RCC 7860 (cell line): Measurements from ENCODE around the gene UMODL1.

ENCODE experiments used
- DNase-seq: peaks from one replicate; pipeline ENCODE4 v3.0.0-alpha.2; 2015; ENCODE audit warnings: low spot score
- FAIRE-seq: peaks from 2 replicates; lab custom pipeline; 2012; peaks lifted over from hg19 to GRCh38; lab: Jason Lieb, UNC

UMODL1 gene, protein sequence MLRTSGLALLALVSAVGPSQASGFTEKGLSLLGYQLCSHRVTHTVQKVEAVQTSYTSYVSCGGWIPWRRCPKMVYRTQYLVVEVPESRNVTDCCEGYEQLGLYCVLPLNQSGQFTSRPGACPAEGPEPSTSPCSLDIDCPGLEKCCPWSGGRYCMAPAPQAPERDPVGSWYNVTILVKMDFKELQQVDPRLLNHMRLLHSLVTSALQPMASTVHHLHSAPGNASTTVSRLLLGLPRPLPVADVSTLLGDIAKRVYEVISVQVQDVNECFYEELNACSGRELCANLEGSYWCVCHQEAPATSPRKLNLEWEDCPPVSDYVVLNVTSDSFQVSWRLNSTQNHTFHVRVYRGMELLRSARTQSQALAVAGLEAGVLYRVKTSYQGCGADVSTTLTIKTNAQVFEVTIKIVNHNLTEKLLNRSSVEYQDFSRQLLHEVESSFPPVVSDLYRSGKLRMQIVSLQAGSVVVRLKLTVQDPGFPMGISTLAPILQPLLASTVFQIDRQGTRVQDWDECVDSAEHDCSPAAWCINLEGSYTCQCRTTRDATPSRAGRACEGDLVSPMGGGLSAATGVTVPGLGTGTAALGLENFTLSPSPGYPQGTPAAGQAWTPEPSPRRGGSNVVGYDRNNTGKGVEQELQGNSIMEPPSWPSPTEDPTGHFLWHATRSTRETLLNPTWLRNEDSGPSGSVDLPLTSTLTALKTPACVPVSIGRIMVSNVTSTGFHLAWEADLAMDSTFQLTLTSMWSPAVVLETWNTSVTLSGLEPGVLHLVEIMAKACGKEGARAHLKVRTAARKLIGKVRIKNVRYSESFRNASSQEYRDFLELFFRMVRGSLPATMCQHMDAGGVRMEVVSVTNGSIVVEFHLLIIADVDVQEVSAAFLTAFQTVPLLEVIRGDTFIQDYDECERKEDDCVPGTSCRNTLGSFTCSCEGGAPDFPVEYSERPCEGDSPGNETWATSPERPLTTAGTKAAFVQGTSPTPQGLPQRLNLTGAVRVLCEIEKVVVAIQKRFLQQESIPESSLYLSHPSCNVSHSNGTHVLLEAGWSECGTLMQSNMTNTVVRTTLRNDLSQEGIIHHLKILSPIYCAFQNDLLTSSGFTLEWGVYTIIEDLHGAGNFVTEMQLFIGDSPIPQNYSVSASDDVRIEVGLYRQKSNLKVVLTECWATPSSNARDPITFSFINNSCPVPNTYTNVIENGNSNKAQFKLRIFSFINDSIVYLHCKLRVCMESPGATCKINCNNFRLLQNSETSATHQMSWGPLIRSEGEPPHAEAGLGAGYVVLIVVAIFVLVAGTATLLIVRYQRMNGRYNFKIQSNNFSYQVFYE

DNA sequence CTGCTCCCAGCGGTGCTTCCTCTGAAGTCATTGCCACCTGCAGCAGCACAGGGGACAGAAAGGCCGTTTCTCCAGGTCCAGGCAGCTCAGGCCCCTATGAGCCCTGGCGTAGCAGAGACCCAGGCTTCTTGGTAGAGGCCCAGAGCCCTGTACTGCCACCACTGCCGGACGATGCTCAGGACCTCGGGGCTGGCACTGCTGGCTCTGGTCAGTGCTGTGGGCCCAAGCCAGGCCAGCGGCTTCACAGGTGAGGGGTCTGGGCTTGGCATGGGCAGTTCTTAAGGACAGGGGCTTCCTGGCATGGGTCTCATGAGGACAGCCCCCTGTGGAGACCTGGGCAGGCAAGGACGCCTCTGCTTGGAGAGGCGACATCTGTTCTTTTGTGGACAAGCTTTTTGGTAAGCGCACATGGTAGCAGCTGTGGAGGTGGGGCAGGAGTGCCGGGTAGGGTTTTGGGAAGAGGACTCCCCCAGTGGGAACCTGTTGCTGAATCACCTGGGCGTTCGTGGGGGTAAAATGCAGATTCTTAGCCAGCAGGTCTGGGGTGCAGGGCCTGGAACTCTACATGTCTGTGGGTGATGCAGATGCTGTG lies at the start of gene UMODL1:
UMODL1 (plus strand) TSS at position 172 of the 592 bp plus-strand sequence; CDS start at position 172, 0 bp downstream.
- no peak for DNase-seq
- FAIRE-seq: no peak

DNA sequence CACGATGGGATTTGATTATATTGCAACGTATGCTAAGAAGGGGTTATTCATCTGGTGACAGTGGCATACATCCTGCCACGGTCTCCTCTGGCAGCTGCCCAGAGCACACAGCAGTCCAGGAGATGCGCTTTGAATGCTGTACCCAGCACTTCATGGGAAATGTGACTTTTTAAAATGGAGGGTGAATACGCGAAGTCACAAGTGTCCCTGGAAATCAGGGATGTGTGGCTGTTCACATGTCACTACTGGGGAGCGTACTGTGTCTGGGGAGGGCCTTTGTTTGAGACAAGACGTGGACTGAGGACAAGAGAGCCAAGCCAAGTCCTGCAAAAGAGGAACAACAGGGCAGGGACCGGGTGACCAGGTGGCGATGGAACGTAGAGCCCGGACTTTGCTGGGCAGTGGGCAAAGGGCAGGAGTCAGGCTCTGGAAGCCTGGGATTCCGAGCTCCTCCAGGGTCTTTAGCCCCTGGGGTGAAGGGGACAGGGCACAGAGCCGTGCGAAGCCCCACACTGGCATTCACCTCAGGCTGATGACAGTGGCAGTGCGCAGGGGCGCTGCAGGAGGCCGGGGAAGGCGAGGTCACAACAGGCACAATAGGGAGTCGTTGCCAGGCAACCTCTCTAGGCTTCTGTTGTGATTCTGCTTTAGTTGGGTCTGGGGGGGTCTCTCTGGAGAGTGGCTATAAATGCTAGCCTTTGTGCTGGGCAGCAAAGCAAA lies 49.6 kb upstream of the UMODL1 start:
- no peak for FAIRE-seq
- no peak for DNase-seq

DNA sequence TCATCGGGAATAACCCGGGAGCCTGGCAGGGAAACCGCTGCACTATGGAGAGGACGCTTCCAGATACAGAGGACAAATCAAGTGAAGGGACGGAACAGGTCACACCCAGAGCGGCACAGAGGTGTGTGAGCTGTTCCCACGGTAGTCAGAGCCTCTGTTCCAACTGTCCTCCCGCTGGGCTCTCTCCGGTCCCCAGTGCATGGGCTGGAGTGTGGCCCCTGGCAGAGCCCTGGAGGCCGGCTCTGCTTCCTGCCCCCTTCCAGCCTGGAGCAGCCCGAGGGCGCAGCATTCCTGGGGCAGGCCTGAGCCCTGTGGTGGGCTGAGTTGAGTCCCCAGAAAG lies 49.1 kb upstream of the UMODL1 start:
- DNase-seq (no peak), FAIRE-seq (no peak)

DNA sequence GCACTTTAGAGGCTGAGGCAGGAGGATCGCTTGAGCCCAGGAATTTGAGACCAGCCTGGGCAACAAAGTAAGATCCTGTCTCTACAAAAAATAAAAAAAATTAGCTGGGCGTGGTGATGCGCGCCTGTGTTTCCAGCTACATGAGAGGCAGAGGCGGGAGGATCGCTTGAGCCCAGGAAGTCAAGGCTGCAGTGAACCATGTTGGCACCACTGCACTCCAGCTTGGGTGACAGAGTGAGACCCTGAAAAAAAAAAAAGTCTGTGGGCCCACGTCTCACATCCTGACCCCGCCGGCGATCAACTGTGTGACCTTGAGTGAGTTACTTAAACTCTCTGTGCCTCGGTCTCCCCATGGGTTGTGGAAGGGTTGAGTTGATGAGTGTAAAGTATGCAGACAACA lies 48.2 kb upstream of the UMODL1 start:
- FAIRE-seq: no peak
- DNase-seq: no peak

DNA sequence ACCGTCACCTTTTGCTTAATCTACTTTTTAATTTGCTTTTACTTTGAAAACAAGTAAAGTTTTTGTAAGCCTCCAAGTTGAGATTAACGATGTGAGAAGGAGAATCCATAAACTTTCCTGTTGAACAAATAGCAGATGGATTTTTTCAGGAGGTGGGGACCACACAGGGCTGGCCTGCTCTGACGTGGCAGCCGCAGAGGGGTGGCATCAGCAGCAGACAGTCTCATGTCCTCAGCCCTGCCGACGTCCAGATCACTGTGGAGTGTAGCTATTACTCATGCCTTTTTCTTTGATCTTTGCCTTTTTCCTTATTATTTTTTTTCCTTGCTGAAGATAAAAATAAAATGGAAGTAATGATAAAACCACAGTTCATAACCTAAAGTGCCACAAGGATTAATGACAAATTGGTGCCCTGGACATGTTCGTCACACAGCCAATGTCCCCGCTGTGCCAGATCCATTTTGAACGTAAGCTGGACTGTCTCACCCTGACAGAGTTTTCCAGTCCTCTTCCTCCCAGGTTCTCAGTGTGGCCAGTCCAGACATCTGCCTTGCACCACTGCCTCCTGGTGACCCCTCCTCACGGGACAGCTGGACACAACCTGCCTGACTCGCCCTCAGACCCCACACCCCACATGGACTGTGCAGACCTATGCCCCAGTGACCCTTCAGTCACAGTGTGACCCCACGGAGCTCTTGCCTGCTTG lies 45.6 kb upstream of the UMODL1 start:
- no peak for FAIRE-seq
- DNase-seq: no peak

DNA sequence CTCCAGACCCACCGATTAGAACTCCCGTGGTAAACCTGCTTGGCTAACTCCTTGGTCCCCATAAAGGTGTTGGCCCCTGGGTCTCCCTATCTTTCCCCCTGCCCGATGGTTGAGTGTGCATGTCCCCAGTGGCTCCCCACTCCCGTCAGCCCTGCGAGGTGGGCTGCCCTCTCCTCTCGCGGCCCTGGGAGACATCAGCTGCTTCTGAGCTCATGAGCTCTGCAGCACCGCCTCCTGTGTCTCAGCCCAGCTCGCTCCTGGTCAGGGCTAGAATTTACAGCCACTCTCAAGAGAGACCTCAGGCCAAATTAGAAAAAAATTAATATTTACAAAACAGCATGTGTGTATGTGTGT lies 45.1 kb upstream of the UMODL1 start:
- FAIRE-seq (no peak), DNase-seq (no peak)

DNA sequence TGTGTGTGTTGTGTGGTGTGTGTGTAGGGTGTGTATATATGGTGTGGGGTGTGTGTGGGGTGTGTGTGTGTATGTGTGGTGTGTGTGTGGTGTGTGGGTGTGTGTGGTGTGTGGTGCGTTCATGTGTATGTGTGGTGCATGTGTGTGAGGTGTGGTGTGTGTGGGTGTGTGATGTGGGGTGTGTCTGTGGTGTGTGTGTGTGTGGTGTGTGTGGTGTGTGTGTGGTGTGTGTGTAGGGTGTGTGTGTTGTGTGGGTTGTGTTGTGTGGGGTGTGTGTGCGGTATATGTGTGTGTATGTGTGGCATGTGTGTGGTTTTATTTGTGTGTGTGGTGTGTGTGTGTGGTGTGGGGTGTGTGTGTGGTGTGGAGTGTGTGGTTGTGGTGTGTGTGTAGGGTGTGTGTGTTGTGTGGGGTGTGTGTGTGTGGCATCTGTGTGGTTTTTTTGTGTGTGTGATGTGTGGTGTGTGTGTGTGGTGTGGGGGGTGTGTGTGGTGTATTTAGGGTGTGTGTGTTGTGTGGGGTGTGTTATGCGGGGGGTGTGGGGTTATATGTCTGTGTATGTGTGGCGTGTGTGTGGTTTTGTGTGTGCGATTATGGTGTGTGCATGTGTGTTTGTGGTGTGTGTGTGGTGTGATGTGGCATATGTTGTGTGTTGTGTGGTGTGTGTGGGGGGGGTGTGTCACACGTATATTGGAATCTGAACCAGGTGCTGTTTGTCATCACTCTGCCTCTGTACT lies 43.9 kb upstream of the UMODL1 start:
- FAIRE-seq (no peak), DNase-seq (no peak)

DNA sequence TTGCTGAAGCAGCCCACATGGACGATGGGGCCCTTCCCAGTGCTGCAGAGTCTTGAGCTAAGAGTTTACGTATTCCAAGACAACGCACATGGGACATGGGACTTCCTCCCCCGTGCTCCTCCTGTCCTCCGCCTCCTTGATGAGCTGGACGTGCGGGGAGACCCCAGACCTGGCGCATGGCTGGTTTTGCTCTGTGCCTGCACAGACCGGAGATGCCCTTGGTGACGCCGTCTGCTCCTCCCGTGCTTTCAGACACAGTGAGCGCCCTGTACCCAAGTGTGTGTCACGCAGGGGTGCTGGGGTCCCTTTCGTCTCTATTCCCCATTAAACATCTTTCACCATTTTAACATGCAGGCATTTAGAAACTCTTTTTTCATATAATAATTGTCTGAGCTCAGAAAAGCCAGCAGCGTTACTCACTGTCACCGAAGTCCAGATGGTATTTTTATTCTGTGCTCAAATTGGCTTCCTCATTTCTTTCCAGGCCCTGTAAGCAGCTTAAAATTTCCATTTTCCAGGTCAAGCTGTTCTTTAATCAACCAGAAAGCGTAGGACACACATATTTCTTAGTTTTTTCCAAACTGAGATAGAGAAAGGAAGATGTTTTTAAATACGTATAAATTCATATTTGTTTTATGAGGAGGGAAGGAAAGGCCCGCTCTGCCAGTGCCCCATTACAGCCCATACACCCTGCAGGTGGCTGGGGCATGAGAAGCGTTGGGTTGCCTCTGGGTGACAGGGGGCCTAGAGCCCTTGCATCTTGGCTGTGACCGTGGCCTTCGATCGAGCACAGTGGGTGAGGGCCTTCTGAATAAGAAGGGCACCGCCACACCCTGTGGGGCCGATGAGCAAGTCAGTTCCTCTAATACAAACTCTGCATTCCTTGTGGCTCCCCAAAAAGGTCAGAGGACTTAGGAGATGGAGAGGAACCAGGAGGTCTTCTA lies 43.0 kb upstream of the UMODL1 start:
- no peak for DNase-seq

DNA sequence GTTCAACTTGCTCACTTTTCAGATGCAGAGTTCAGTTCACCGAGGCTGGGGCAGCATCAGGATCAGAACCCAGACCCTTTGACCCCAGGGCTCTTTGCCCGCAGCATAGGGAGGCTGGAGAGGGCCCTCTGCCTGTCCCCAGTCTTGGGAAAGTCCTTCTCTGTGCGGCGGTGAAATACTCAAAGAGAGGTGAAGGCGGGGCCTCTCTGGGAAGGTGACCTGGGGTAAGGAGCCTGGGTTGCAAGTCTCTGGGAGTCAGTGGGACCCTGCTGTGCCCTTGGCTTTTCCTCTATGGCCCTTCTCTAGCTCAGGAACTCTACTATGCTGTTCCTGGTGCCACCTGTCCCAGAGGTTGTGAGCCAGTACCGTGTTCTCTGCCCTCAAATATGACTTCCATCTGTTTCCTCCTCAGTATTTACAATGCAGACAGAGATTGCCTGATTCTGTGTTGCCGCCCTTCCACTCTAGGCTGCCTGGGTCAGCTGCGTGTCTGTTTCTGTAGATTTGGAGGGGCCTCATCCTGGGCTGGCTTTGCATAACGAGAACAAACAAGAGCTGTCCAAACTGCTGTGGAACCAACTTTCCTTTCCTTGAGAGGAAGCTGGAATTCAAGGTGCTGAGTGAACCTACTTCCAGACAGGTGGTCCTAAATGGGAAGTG lies 42.2 kb upstream of the UMODL1 start:
- FAIRE-seq (no peak), DNase-seq (no peak)

More for the DNA sequence above, 43.0 kb upstream of the UMODL1 start:
- FAIRE-seq: no peak

DNA sequence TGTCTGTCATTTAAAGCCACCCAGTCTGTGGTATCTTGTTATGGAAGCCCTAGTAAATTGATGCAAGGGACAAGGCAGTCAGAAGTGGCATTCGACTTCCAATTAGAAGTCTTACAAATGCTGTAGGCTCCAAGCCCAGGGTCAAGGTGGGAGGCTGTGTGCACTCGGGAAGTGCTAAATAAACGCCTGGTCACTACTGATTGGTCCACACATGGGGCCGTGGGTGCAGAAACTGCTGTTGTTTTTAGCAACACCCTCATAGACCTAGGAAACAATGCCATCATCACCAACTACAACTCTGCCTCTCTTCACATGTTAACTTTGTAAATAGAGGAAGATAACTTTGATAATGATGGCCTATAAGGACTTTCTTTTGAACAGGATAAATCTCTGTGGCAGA lies 40.8 kb upstream of the UMODL1 start:
- FAIRE-seq (no peak), DNase-seq (no peak)

DNA sequence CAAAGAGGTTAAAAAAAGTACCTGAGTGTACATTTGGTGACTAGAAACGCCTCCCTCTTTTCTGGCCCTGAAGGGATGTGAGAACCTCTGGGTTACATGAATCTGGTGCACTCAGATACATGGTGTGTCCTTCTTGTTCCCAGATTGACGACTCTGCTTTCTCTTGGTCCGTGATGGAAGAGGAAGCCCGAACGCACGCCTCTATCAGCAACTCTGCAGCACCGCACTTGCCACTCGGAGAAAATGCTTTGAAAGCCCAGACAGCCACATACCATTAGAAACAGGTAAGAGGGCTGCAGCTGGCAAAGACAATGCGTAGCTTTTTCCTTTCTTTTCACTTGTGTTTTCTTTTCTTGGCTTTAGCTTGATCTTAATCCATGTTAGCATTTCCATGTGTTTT lies 39.9 kb upstream of the UMODL1 start:
- no peak for DNase-seq
- FAIRE-seq: no peak

DNA sequence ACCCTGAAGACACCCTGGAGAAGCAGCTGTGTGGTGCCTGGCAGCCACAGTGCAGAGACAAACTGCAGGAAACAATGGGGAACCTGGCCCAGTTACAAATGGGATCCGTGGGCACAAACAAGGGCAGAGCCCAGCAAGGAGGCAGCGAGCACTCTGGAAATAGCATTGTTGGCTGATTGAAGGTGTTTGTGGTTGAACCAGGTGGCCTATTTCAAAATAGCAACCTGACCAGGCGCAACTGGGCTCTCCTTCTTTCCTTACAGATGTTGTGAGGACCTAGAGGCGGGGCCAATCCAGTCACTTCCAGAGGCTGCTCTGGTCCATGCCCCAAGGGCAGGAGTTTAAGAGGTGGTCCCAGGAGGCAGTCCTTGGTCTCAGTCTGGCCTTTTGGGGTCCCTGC lies 39.3 kb upstream of the UMODL1 start:
- FAIRE-seq: no peak
- no peak for DNase-seq

DNA sequence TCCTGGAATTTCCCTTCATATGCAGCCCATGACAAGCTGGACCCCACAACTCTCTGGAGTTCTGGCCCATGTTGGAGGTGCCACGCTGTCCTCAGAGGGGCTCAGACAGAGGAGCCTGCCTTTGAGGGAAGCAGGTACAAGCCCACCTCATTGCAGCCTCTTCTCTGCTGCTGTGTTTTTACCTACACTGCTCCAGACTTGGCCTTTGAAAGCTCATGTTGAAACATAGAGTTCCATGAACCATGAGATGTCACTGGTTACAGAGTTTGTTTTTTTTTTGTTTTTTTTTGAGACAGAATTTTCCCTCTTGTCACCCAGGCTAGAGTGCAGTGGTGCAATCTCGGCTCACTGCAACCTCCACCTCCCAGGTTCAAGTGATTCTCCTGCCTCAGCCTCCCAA lies 38.9 kb upstream of the UMODL1 start:
- DNase-seq (no peak), FAIRE-seq (no peak)

DNA sequence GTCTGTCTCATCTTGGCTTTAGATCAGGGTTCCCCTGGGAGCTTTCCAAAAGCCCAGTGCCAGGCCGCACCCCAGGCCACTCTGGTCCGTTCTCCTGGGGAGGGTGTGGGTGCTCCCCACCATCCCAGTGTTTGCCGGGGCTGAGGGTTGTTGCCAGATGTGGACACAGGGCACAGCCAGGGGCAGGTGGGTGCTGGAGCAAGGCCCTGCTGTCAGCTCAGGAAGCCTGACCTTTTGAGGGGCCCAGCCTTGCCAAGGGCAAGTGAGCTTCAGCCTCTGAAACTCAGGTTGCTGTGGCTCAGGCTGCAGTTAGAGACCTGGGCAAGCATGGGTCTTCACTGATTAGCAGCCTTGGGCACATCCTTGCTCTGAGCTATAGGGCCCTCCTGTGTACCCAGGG lies 38.1 kb upstream of the UMODL1 start:
- FAIRE-seq (no peak), DNase-seq (no peak)

DNA sequence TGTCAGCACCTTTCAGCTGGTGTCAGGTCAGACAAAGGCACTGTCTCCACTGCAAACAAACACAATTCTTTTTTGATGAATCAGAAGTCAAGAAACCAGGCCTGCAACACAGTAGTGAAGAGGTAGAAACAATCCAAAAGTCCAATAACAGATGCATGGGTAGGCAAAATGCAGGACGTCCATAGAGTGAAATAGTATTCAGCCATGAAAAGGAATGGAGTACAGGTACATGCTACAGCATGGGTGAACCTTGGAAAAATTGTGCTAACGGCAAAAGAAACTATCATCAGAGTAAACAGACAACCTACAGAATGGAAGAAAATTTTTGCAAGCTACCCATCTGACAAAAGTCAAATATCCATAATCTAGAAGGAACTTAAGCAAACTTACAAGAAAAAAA lies 34.8 kb upstream of the UMODL1 start:
- no peak for FAIRE-seq
- DNase-seq: no peak

DNA sequence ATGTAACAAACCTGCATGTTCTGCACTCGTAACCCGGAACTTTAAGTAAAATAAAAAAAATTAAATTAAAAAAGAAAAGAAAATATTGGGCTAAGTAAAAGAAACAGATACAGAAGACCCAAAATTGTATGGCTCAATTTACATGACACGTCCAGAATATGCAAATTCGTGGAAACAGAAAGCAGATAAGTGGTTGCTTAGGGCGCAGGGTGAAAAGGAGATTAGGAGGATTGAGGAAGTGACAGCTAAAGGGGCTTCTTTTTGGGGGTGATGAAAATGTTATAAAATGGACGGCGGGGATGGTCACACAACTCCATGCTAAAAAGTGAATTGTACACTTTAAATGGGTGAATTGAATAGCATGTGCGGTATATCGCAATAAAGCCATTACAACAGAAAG lies 33.6 kb upstream of the UMODL1 start:
- FAIRE-seq (no peak), DNase-seq (no peak)

DNA sequence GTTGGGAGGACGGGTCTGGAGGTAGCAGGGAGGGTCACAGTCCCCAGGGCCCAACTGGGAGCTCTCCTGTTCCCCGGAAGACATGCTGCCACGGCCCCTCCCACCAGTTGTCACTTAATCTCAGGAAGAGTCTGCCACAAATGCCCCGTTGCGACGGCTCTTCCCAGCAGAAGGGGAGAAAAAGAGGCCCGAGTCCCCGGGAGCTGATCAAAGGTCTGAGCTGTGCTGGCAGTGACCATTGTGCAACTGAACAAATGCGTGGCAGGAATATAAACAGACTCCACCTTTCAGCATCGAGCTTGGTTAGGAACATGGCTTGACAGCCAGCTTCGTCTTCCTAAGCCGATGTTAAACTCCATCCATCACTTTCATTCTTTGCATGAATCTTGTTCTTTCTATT lies 33.2 kb upstream of the UMODL1 start:
- FAIRE-seq: no peak
- DNase-seq: no peak
